ENCODE results near the gene ZBTB44. TPM values are rescaled to one million over a fixed set of nuclear protein-coding genes. Genes with fewer than 3 reads are reported as not detected.
A peak's percentile ranks its signal among the peaks of the same experiment; 100 is the strongest.

The ZBTB44 gene
- total RNA-seq, 1 donor from 2014 or later = 70.7 TPM

DNA sequence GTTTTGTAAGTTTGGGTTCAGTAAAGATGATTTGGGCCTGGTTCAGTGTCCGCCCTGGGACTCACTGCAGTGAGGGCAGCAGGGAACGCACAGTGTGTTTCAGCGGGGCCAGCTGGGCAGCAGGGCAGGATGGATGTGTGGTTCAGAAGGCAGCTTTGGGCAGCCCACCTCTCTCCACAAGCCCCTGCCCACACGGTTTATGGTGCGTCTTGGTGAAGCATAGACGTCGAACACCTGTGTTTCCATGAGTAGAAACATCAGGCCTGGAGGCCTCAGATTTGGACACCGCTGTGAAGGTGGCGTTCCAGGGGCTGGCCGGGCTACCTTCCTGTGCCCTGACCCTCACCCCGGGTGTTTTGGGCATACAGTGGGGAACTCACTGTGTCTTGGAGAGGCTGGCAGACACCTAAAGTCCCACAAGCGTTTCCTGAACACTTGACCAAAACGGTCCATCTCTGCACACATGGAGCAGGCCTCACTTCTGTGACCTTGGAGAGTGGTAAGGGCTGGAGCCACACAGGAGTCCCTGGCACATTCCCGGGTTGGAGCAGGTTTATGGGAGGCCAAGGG lies 96.1 kb downstream of the ZBTB44 start:
- Histone ChIP-seq H3K9me3 (no peaks in the 10 kb centered on the region), H3K36me3 (no peaks in the 10 kb centered on the region), H3K27me3 (no peaks in the 10 kb centered on the region), H3K4me3 (no peak overlapping the region), H3K27ac (no peak overlapping the region), H3K4me1 (no peaks in the 10 kb centered on the region)
- TF ChIP-seq POLR2AphosphoS5 (IDR thresholded peaks at IDR 0.05; ENCODE audit: insufficient read depth in 1 of 2, low read depth in 1 of 2) = no peak
- no peak for TF ChIP-seq POLR2A (IDR thresholded peaks at IDR 0.05)
- TF ChIP-seq, protein P1, sequence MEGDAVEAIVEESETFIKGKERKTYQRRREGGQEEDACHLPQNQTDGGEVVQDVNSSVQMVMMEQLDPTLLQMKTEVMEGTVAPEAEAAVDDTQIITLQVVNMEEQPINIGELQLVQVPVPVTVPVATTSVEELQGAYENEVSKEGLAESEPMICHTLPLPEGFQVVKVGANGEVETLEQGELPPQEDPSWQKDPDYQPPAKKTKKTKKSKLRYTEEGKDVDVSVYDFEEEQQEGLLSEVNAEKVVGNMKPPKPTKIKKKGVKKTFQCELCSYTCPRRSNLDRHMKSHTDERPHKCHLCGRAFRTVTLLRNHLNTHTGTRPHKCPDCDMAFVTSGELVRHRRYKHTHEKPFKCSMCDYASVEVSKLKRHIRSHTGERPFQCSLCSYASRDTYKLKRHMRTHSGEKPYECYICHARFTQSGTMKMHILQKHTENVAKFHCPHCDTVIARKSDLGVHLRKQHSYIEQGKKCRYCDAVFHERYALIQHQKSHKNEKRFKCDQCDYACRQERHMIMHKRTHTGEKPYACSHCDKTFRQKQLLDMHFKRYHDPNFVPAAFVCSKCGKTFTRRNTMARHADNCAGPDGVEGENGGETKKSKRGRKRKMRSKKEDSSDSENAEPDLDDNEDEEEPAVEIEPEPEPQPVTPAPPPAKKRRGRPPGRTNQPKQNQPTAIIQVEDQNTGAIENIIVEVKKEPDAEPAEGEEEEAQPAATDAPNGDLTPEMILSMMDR (IDR thresholded peaks at IDR 0.05) = no peak
- peak in 1 of 2 donors; percentile 67 for DNase-seq (ENCODE audit: extremely low spot score in 2 of 2)
- intact Hi-C loops (cut with DNase I) = loop anchor here (10.0 kb wide), 1 partner anchor 206 kb away; the partner anchor contains the start of gene ADAMTS8

DNA sequence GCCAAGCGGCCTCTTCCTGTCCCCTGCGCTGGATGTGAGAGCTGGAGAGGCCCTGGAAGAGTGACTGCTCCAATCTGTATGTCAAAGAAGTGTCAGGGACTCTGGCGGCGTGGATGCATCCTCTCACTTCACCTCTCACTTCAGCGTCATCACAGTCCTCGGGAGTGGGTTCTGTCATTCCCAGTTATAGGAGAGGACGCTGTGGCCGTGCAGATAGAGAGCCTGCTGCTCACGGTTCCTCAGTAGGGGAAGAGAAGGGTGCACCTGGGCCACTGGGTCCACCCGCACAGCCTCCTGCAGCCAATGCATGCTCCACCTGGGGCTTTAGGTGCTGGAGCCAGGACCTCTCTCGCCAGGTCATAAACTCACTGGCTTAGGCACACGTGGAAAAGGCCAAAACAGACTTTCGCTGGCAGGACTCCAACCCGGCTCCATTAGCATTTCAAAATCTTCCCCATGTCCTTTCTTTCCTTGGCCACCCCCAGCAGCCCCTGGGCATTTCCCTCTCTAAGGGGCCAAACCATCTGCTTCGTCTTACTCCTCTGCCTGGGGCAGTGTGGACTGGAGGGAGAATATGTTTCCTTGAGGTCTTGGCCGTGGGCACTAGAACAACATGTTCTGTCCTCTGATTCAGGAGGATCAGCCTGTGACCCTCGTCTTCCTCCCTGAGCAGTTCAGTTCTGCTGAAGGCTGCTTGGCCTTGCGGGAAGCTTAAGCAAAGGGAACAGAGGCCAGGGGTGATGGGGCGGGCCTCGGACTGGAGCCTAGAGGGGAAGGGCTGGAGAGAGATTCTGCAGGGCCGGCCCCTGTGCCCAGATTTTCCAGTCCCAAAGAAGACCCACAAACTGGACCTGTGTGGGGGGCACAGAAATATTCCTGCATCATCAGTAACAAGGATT lies 97.3 kb downstream of the ZBTB44 start:
- Histone ChIP-seq H3K4me3 (no peak overlapping the region), H3K4me1 (no peaks in the 10 kb centered on the region), H3K9me3 (no peaks in the 10 kb centered on the region), H3K36me3 (no peaks in the 10 kb centered on the region), H3K27me3 (no peaks in the 10 kb centered on the region), H3K27ac (no peak overlapping the region)
- DNase-seq (ENCODE audit: extremely low spot score in 2 of 2) = peak in 1 of 2 donors; percentile 65
- TF ChIP-seq, protein P1 (IDR thresholded peaks at IDR 0.05) = no peak
- no peak for TF ChIP-seq POLR2AphosphoS5 (IDR thresholded peaks at IDR 0.05; ENCODE audit: insufficient read depth in 1 of 2, low read depth in 1 of 2)
- no peak for TF ChIP-seq POLR2A (IDR thresholded peaks at IDR 0.05)
- intact Hi-C loops (cut with DNase I) = loop anchor here (10.0 kb wide), 1 partner anchor 207 kb away; the partner anchor contains the start of gene ADAMTS8

DNA sequence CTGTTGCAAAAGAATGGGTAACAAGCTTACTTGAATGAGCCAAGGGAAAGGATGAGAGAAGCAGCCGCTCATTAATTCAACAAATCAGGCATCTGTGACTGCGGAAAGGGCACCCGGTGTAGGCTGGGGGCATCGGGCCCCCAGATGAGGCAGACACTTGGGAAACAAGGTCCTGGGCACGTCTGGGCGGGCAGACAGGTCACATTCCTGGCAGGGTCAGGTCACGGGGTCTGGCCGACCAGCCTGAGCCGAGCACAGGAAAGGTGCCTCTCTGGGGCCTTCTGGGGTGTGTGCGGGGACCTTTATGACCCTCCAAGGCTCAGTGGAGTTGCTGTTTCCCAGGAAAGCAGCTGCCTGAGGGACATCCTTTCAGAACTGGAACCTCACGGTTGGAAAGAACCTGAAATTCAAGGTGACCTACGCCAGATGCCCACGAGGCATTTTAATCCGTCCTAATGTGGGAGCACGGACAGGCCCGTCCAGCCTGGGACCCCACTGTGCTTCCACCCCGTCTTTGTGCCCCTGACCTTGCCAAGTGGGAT lies 98.1 kb downstream of the ZBTB44 start:
- Histone ChIP-seq H3K27ac (no peak overlapping the region), H3K4me3 (no peak overlapping the region), H3K36me3 (no peaks in the 10 kb centered on the region), H3K27me3 (no peaks in the 10 kb centered on the region), H3K4me1 (no peaks in the 10 kb centered on the region), H3K9me3 (no peaks in the 10 kb centered on the region)
- intact Hi-C loops (cut with DNase I) = loop anchor here (10.0 kb wide), 1 partner anchor 208 kb away; the partner anchor contains the start of gene ADAMTS8
- no peak for TF ChIP-seq POLR2AphosphoS5 (IDR thresholded peaks at IDR 0.05; ENCODE audit: insufficient read depth in 1 of 2, low read depth in 1 of 2)
- DNase-seq (ENCODE audit: extremely low spot score in 2 of 2) = peak in 1 of 2 donors; percentile 64

DNA sequence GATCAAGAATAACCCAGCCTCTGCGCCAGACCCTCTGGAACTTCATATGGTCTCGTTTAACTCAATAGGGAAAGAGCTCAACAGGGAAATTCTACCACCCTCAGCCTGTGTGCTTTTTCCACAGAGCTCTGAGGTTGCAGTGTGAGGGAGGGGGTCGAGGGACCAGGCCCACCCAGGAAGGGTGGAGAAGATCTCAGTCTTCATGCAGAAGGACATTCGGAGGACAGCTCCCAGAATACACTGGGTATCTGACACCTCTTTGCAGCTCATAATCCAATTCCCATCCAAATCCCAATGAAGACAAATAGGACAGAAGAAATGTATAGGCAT lies 98.5 kb downstream of the ZBTB44 start:
- Histone ChIP-seq H3K36me3 (no peaks in the 10 kb centered on the region), H3K4me3 (no peak overlapping the region), H3K4me1 (no peaks in the 10 kb centered on the region), H3K9me3 (no peaks in the 10 kb centered on the region), H3K27me3 (no peaks in the 10 kb centered on the region), H3K27ac (no peak overlapping the region)
- no peak for DNase-seq (ENCODE audit: extremely low spot score in 2 of 2)
- intact Hi-C loops (cut with DNase I) = loop anchor here (10.0 kb wide), 1 partner anchor 209 kb away; the partner anchor contains the start of gene ADAMTS8
- no peak for TF ChIP-seq POLR2A (IDR thresholded peaks at IDR 0.05)
- TF ChIP-seq, protein P1 (IDR thresholded peaks at IDR 0.05) = no peak
- TF ChIP-seq POLR2AphosphoS5 (IDR thresholded peaks at IDR 0.05; ENCODE audit: insufficient read depth in 1 of 2, low read depth in 1 of 2) = no peak

DNA sequence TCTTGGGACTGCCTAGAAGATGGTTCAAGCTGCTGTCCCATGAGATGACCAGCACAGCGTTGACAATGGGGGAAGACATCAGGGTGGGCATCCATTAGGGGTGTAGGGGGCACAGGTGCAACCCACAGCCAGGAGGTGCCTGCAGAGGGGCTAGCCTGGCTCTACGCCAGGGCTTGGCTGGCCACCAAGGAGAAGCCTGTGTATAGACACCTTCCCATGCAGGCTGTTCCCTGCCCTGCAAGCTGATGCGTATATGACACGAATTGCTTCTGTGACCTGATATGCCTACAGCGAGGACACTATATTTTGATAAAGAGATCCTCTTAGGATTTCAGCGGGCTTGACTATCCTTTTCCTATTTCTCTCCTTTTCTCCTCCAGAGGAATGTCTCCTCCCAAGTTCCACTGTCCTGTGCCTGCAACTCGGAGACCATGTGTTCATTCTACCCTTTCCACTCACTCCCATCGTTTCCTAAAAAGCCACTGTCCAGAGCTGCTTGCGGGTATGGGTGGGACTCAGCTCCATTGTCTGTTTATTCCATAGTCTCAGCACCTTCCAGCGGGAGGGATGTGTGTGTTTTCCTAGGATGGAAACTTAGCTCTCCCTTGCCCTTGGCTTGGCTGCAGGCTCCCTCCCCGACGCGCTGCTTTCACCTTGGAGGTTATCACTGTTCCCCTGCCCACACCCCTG lies 99.0 kb downstream of the ZBTB44 start:
- no peaks in the 10 kb centered on the region for H3K4me1 ChIP-seq
- TF ChIP-seq, protein P1 (IDR thresholded peaks at IDR 0.05) = no peak
- TF ChIP-seq POLR2AphosphoS5 (IDR thresholded peaks at IDR 0.05; ENCODE audit: insufficient read depth in 1 of 2, low read depth in 1 of 2) (no peak), POLR2A (IDR thresholded peaks at IDR 0.05) (no peak)
- H3K4me3 ChIP-seq = no peak overlapping the region
- no peaks in the 10 kb centered on the region for H3K36me3 ChIP-seq
- H3K27me3 ChIP-seq = no peaks in the 10 kb centered on the region
- DNase-seq (ENCODE audit: extremely low spot score in 2 of 2) = peak in 1 of 2 donors; percentile 83
- H3K27ac ChIP-seq = no peak overlapping the region
- intact Hi-C loops (cut with DNase I) = loop anchor here (10.0 kb wide), 1 partner anchor 209 kb away; the partner anchor contains the start of gene ADAMTS8
- H3K9me3 ChIP-seq = no peaks in the 10 kb centered on the region
